Esophagus squamous epithelium (tissue), 5 donors: Measurements from ENCODE around the gene CCDC88C. TPM values are rescaled to one million over a fixed set of nuclear protein-coding genes. Genes with fewer than 3 reads are reported as not detected.

ENCODE experiments used
- DNase-seq: peaks from one replicate; lab custom pipeline; 2025; lab: John Stamatoyannopoulos, UW
- H3K27ac ChIP-seq, 4 donors: fragments of 200-600 bp; sonication (generic); one replicate each; pipeline ENCODE4 v1.5.1; 2016 to 2019; ENCODE audit warnings: mild to moderate bottlenecking in 1 of 4
- H3K27me3 ChIP-seq, 4 donors: fragments of 200-600 bp; sonication (generic); 1 replicate in 3 of 4; 2 replicates in 1 of 4; pipeline versions ENCODE4 v1.5.1 to v1.6.0; 2017 to 2021; ENCODE audit warnings: antibody characterized with exemption in 1 of 4
- H3K36me3 ChIP-seq, 3 donors: fragments of 200-600 bp; sonication (generic); one replicate each; pipeline ENCODE4 v1.5.1; 2016 to 2019
- H3K4me1 ChIP-seq, 3 donors: fragments of 200-600 bp; sonication (generic); one replicate each; pipeline ENCODE4 v1.5.1; 2017 to 2019
- H3K4me3 ChIP-seq, 4 donors: fragments of 200-600 bp; sonication (generic); 1 replicate in 3 of 4; 2 replicates in 1 of 4; pipeline ENCODE4 v1.5.1; 2016 to 2019; ENCODE audit warnings: mild to moderate bottlenecking in 2 of 4, moderate library complexity in 1 of 4
- H3K9me3 ChIP-seq, 3 donors: fragments of 200-600 bp; sonication (generic); one replicate each; pipeline ENCODE4 v1.5.1; 2016 to 2019
- CTCF ChIP-seq, 6 experiments: fragments of 450-650 bp in 4 of 6; fragments of 200-600 bp in 2 of 6; sonication (generic) in 2 of 6; IDR thresholded peaks; one replicate each; pipeline ENCODE4 v1.5.1; 2016 to 2019; ENCODE audit warnings: antibody characterized with exemption in 6 of 6, mild to moderate bottlenecking in 4 of 6, moderate library complexity in 4 of 6
- POLR2A ChIP-seq, 4 donors: fragments of 450-650 bp; IDR thresholded peaks; one replicate each; pipeline ENCODE4 v1.6.1; 2017; ENCODE audit warnings: antibody characterized with exemption in 4 of 4, mild to moderate bottlenecking in 4 of 4, moderate library complexity in 3 of 4
- WGBS, 2 donors: methylation state at CpG; one replicate each; pipeline ENCODE4 v1.1.5; 2018; 5-methylcytosine and 5-hydroxymethylcytosine counted together
- intact Hi-C: fragments of 100-400 bp; cut with DNase I; formaldehyde crosslinking; loops from one replicate; pipeline ENCODE4 v1.15.0; 2022
- total RNA-seq, 4 donors: library from RNA; depleted of rRNA; stranded (reverse); fragments of >200 nt; gene quantifications; one replicate each; pipeline ENCODE4 v1.1.0, GENCODE V29; 2016
- donor health status: DM: yes; HTN: yes; CAD: no.

CCDC88C gene
- total RNA-seq, 4 donors from 2014 or later, result 23.2 to 31.5 (median 29.9) TPM

DNA sequence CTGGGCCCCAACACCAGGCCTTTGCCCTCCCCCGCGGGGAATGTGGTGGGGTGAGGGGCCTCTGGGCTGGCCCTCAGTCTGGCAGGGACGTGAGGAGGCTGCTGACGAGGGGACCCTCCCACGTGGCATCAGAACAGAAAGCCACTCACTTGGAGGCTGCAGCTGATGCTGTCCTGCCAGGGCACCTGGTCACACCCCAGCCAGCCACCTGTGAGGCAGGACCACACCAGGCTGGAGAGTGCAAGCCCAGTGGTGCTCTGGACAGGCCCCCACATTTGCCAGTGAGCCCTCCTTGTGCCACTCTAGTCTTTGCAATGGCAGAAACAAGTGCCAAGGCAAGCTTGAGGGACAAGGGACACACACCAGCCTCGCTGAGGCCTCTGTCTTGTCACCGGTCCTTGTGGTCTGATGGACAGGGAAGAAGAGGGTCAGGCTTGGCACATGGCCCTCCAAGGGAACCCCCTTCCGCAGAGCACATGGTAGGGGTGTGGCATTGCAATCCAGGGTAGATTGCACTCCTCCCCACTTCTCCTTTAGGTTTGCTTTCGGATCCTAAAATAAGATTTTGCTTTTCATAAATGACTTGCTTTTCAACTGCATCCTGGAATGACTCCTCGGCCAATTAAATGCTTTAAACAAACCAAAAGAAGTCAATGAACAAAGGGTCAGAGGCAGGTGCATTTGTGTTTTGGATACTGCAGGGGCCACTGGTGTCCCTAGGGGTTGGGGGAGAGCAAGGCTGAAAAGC is 53.7 kb downstream of the CCDC88C start:
- TF ChIP-seq POLR2A (IDR thresholded peaks at IDR 0.05), result no peak
- TF ChIP-seq CTCF (IDR thresholded peaks at IDR 0.05), result no peak
- H3K4me3 ChIP-seq, result no peak overlapping the region
- peaks cover 0 to 5% (median 0%) of the 10 kb centered on the region in 3 donors for H3K36me3 ChIP-seq
- H3K27ac ChIP-seq, result peak overlapping the region in 3 of 4 donors; percentile 5 to 55 (median 6)
- WGBS, 2 donors, result 45 to 58% methylated on average over 4 to 5 of the region's 10 CpGs
- DNase-seq, result no peak
- no peaks in the 10 kb centered on the region for H3K9me3 ChIP-seq
- no peaks in the 10 kb centered on the region for H3K27me3 ChIP-seq
- intact Hi-C loops, result loop anchor here (10.0 kb wide), 1 partner anchor 51 kb away; the partner anchor contains the start of gene CCDC88C
- H3K4me1 ChIP-seq, result peaks cover 23 to 79% (median 32%) of the 10 kb centered on the region in 3 donors

- peaks cover 0 to 28% (median 0%) of the 10 kb centered on the region in 3 donors for H3K36me3 ChIP-seq
- no peaks in the 10 kb centered on the region for H3K27me3 ChIP-seq
- H3K9me3 ChIP-seq, result no peaks in the 10 kb centered on the region
- H3K4me3 ChIP-seq, result peak overlapping the region in 1 of 4 donors; percentile 21
- intact Hi-C loops, result loop anchor here (10.0 kb wide), 1 partner anchor 53 kb away; the partner anchor contains the start of gene CCDC88C
- DNase-seq, result no peak
- H3K4me1 ChIP-seq, result peaks cover 15 to 63% (median 28%) of the 10 kb centered on the region in 3 donors
- H3K27ac ChIP-seq, result peak overlapping the region; percentile 80 to 89 (median 85)
- TF ChIP-seq POLR2A (IDR thresholded peaks at IDR 0.05) (no peak), CTCF (IDR thresholded peaks at IDR 0.05) (no peak)
- WGBS, 2 donors, result 26 to 39% methylated on average over 14 of the region's 14 CpGs
Observed at GRCh38 chr14:91361233-91361811, 56.3 kb downstream of the CCDC88C start.

GRCh38 chr14:91360490-91361232 is 57.0 kb downstream of the CCDC88C start:
- DNase-seq, result no peak
- peaks cover 0 to 28% (median 0%) of the 10 kb centered on the region in 3 donors for H3K36me3 ChIP-seq
- H3K9me3 ChIP-seq, result no peaks in the 10 kb centered on the region
- no peaks in the 10 kb centered on the region for H3K27me3 ChIP-seq
- no peak overlapping the region for H3K4me3 ChIP-seq
- intact Hi-C loops, result loop anchor here (10.0 kb wide), 1 partner anchor 54 kb away; the partner anchor contains the start of gene CCDC88C
- no peak for TF ChIP-seq POLR2A (IDR thresholded peaks at IDR 0.05)
- no peak for TF ChIP-seq CTCF (IDR thresholded peaks at IDR 0.05)
- whole genome bisulfite sequencing, 2 donors, result 60% methylated on average over 15 to 16 of the region's 17 CpGs
- peak overlapping the region; percentile 80 to 89 (median 82) for H3K27ac ChIP-seq
- peaks cover 15 to 68% (median 28%) of the 10 kb centered on the region in 3 donors for H3K4me1 ChIP-seq

- TF ChIP-seq CTCF (IDR thresholded peaks at IDR 0.05) (no peak), POLR2A (IDR thresholded peaks at IDR 0.05) (no peak)
- peaks cover 24 to 79% (median 41%) of the 10 kb centered on the region in 3 donors for H3K4me1 ChIP-seq
- no peak overlapping the region for H3K4me3 ChIP-seq
- intact Hi-C loops, result no loop called here
- no peaks in the 10 kb centered on the region for H3K27me3 ChIP-seq
- H3K27ac ChIP-seq, result no peak overlapping the region
- 92 to 96% methylated on average over 11 to 13 of the region's 13 CpGs for WGBS, 2 donors
- no peaks in the 10 kb centered on the region for H3K9me3 ChIP-seq
- no peak for DNase-seq
- H3K36me3 ChIP-seq, result peaks cover 0 to 28% (median 0%) of the 10 kb centered on the region in 3 donors
Observed at GRCh38 chr14:91358654-91359220, 58.9 kb downstream of the CCDC88C start.
